IPS-18c (cell line): ENCODE measurements around the gene WHRN.

Source experiments
- H3K4me3 ChIP-seq: 2 replicates; pipeline ENCODE4 v1.7.0; 2013; ENCODE audit warnings: low read depth, mild to moderate bottlenecking, low read length, moderate library complexity; ENCODE audit not compliant: insufficient read depth
- H3K9me3 ChIP-seq: one replicate; pipeline ENCODE4 v1.6.1; 2013; ENCODE audit warnings: mild to moderate bottlenecking, low read length, moderate library complexity; ENCODE audit not compliant: control insufficient read depth, insufficient read depth

Gene WHRN

DNA sequence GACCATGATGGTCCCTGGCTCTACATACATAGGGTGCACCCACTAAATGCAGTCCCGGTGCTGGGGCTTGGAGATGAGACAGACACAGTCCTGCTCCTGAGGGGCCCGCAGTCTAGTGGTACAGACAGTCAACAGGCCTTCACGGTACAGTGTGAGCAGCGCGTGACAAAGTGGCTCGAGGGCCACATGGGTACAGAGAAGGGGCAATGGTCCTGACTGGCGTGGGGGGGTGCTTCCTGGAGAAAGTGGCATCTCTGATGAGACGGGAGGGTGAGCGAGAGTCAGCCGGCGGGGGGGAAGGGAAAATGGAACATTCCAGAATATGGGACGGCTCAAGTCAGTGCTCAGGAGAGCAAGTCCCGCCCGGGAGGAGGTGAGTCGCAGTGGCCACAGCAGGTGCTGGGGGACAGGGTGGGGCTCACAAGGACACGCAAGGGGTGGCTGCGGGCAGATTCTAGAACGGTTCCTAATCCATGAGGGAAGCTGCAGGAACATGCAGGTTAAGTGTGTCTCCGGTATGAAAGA, 38.0 kb downstream of the WHRN start:
- no peak overlapping the region for H3K4me3 ChIP-seq
- no peaks in the 10 kb centered on the region for H3K9me3 ChIP-seq

- no peak overlapping the region for H3K4me3 ChIP-seq
Measured at GRCh38 chr9:114465906-114466900, 39.1 kb downstream of the WHRN start.

GRCh38 chr9:114465417-114465816, 39.9 kb downstream of the WHRN start:
- H3K4me3 ChIP-seq = no peak overlapping the region
- H3K9me3 ChIP-seq = no peaks in the 10 kb centered on the region

More at GRCh38 chr9:114465906-114466900, 39.1 kb downstream of the WHRN start:
- no peaks in the 10 kb centered on the region for H3K9me3 ChIP-seq

- no peak overlapping the region for H3K4me3 ChIP-seq
- no peaks in the 10 kb centered on the region for H3K9me3 ChIP-seq
Measured at GRCh38 chr9:114464281-114465051, 40.8 kb downstream of the WHRN start.

- no peak overlapping the region for H3K4me3 ChIP-seq
- H3K9me3 ChIP-seq = no peaks in the 10 kb centered on the region
Measured at GRCh38 chr9:114462791-114463190, 42.5 kb downstream of the WHRN start.

GRCh38 chr9:114461468-114461867, 43.8 kb downstream of the WHRN start:
- Histone ChIP-seq H3K4me3 (no peak overlapping the region), H3K9me3 (no peaks in the 10 kb centered on the region)

GRCh38 chr9:114460513-114461199, 44.6 kb downstream of the WHRN start:
- no peak overlapping the region for H3K4me3 ChIP-seq
- no peaks in the 10 kb centered on the region for H3K9me3 ChIP-seq

GRCh38 chr9:114459464-114459863, 45.8 kb downstream of the WHRN start:
- H3K4me3 ChIP-seq = no peak overlapping the region
- H3K9me3 ChIP-seq = no peaks in the 10 kb centered on the region

- no peaks in the 10 kb centered on the region for H3K9me3 ChIP-seq
- no peak overlapping the region for H3K4me3 ChIP-seq
Measured at GRCh38 chr9:114456929-114457328, 48.3 kb downstream of the WHRN start.

- H3K4me3 ChIP-seq = no peak overlapping the region
- no peaks in the 10 kb centered on the region for H3K9me3 ChIP-seq
Measured at GRCh38 chr9:114454652-114455051, 50.6 kb downstream of the WHRN start.

DNA sequence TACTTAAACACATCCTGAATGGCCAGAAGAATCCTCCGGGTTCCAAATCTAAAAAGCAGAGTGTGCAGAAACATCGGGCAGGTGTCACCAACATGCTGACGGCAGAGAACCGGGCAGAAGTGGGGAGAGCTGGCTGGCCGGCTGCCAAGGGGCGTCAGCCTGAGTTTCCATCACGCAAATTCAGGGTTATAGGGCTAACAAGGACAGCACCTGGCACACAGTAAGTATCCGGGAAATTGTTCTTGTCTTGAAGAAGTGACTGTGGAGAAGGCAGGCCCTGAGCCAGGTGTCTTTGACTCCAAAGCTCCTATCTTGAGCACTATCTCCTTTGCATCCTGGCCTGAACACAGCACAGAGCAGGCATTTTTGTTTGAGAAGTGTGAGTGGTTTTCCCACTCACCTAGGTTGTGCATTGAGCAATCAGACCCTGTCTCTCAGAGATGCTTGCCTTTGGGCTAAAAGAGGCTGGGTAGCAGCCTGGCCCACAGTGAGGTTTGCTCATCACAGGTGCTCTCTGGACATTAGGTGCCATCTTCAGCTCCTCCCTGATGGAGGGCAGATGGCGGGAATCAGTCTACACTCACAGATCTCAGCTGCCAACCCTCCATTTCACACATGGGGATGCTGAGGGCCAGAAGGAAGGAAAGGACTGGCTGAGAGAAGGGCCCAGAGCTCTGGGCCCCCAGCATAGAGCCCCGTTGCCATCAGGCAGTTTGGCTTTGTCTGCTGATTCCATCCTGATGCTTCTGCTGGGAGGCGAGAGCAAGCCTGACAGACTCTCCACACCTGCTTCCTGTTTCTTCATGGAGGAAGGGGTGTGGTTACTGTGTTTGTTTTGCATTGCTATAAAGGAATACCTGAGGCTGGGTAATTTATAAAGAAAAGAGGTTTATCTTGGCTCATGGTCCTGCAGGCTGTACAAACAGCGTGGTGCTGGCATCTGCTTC, 52.8 kb downstream of the WHRN start:
- Histone ChIP-seq H3K9me3 (no peaks in the 10 kb centered on the region), H3K4me3 (no peak overlapping the region)

- H3K9me3 ChIP-seq = no peaks in the 10 kb centered on the region
- no peak overlapping the region for H3K4me3 ChIP-seq
Measured at GRCh38 chr9:114451707-114452031, 53.6 kb downstream of the WHRN start.

- no peaks in the 10 kb centered on the region for H3K9me3 ChIP-seq
- H3K4me3 ChIP-seq = no peak overlapping the region
Measured at GRCh38 chr9:114450833-114451706, 54.2 kb downstream of the WHRN start.

- Histone ChIP-seq H3K4me3 (no peak overlapping the region), H3K9me3 (no peaks in the 10 kb centered on the region)
Measured at GRCh38 chr9:114450181-114450580, 55.1 kb downstream of the WHRN start.

DNA sequence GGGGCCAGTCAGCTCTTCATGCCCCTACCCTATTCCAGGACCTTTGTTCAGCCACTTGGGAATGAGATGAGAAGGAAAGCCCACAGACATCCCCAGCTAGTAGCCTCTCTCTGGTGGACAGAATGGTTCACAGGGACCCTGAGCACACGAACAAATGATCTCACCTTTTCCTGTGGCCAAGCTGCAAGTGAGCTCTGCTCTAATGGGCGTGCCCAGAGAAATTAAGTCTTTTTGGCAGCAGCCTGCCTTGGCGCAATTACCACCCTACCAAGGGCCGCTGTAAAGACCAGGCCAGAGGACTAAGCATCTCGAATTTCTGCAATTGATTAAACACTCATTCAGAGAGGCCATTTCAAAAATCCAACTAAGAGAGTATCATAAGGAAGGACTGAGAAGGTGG, 56.0 kb downstream of the WHRN start:
- Histone ChIP-seq H3K9me3 (no peaks in the 10 kb centered on the region), H3K4me3 (no peak overlapping the region)

- no peak overlapping the region for H3K4me3 ChIP-seq
- H3K9me3 ChIP-seq = no peaks in the 10 kb centered on the region
Measured at GRCh38 chr9:114448706-114449105, 56.6 kb downstream of the WHRN start.
